ENCODE data around the gene CRY2. TPM values are rescaled to one million over a fixed set of nuclear protein-coding genes. Genes with fewer than 3 reads are reported as not detected.

The CRY2 gene
- polyA plus RNA-seq, 1 donor (not counting 4 experiments of a cell fraction or from before 2014, with no cell fraction given): 7.9 TPM

DNA sequence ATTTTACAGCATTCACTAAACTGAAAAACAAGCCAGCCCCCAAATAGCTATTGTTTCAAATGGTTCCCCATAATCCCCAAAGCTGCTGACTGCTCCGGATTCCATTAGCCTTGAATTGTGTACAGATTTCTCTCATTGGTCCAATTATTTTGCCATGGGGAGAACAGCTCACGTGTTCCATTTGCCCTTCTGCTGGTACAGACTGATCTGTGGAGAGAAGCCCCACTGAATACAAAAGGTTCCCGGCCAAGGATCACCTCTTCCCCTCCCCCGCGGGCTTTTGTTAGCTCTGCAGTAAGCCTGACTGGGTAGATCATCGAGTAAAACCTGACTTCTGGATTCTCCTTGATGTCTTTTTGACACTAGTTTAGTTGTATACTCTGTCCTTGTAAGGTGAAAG is 29.1 kb downstream of the CRY2 start:
- Histone ChIP-seq H3K9ac (ENCODE audit: control insufficient read depth, extremely low read depth, insufficient read depth, low read length) (no peak overlapping the region), H3K4me1 (ENCODE audit: control insufficient read depth, extremely low read depth, insufficient read depth, low read length) (peaks cover 9% of the 10 kb centered on the region), H3K4me3 (ENCODE audit: control insufficient read depth in 2 of 3, extremely low read depth in 1 of 3, insufficient read depth in 2 of 3, low read depth in 1 of 3, low read length in 3 of 3) (no peak overlapping the region), H3K9me1 (ENCODE audit: control insufficient read depth, extremely low read depth, insufficient read depth, low read length) (no peaks in the 10 kb centered on the region), H3K79me2 (ENCODE audit: control insufficient read depth, insufficient read depth, low read length) (no peaks in the 10 kb centered on the region), H2AFZ (ENCODE audit: control insufficient read depth, low read length) (no peak overlapping the region), H3K9me3 (ENCODE audit: control insufficient read depth, low read depth, low read length) (no peaks in the 10 kb centered on the region), H3K27me3 (ENCODE audit: control insufficient read depth, extremely low read depth, insufficient read depth, low read length) (no peaks in the 10 kb centered on the region), H3K36me3 (ENCODE audit: control insufficient read depth in 2 of 2, extremely low read depth in 1 of 2, insufficient read depth in 2 of 2, low read length in 2 of 2) (peaks cover 14 to 15% of the 10 kb centered on the region in 2 experiments), H3K4me2 (ENCODE audit: control insufficient read depth, extremely low read depth, insufficient read depth, low read depth, low read length) (no peak overlapping the region), H4K20me1 (ENCODE audit: control insufficient read depth, extremely low read depth, insufficient read depth, low read length) (no peaks in the 10 kb centered on the region), H3K27ac (ENCODE audit: control insufficient read depth, insufficient read depth, low read length) (no peak overlapping the region)
- FAIRE-seq (no peak), DNase-seq (ENCODE audit: low read depth, low spot score) (no peak)
- TF ChIP-seq EZH2 (IDR thresholded peaks at IDR 0.05; ENCODE audit: low read length): no peak
- TF ChIP-seq, protein P1, sequence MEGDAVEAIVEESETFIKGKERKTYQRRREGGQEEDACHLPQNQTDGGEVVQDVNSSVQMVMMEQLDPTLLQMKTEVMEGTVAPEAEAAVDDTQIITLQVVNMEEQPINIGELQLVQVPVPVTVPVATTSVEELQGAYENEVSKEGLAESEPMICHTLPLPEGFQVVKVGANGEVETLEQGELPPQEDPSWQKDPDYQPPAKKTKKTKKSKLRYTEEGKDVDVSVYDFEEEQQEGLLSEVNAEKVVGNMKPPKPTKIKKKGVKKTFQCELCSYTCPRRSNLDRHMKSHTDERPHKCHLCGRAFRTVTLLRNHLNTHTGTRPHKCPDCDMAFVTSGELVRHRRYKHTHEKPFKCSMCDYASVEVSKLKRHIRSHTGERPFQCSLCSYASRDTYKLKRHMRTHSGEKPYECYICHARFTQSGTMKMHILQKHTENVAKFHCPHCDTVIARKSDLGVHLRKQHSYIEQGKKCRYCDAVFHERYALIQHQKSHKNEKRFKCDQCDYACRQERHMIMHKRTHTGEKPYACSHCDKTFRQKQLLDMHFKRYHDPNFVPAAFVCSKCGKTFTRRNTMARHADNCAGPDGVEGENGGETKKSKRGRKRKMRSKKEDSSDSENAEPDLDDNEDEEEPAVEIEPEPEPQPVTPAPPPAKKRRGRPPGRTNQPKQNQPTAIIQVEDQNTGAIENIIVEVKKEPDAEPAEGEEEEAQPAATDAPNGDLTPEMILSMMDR (optimal IDR thresholded peaks at IDR 0.05 in 1 of 3, IDR thresholded peaks at IDR 0.05 in 1 of 3, conservative IDR thresholded peaks at IDR 0.05 in 1 of 3; ENCODE audit: extremely low read depth in 1 of 3, insufficient read depth in 2 of 3, low read length in 3 of 3): no peak
- dilution Hi-C loops (cut with MboI; ENCODE audit: extremely low pct_ligation_motif_present, low sequenced_read_pairs): no loop called here

DNA sequence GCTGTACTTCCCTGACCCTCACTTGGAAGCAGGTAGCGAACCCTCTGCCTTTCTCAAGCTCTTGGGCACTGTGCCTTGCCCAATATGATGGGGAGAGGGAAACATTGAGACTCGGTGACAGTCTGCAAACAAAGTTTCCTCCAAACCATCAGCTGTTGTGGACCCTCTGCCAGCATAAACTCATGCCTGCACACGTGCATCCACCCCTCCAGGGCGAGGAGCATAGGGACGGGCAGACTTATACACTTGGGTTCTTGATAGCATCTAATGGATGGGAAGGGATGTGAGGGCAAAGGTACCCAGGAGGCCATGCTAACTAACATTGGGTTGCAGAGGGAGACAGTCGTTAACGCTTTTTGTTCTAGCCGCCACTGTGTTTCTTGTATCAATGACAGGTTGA is 29.9 kb downstream of the CRY2 start:
- DNase-seq (ENCODE audit: low read depth, low spot score) (no peak), FAIRE-seq (no peak)
- Histone ChIP-seq H3K4me2 (ENCODE audit: control insufficient read depth, extremely low read depth, insufficient read depth, low read depth, low read length) (no peak overlapping the region), H3K9me3 (ENCODE audit: control insufficient read depth, low read depth, low read length) (no peaks in the 10 kb centered on the region), H3K36me3 (ENCODE audit: control insufficient read depth in 2 of 2, extremely low read depth in 1 of 2, insufficient read depth in 2 of 2, low read length in 2 of 2) (peaks cover 11 to 12% of the 10 kb centered on the region in 2 experiments), H4K20me1 (ENCODE audit: control insufficient read depth, extremely low read depth, insufficient read depth, low read length) (no peaks in the 10 kb centered on the region), H3K4me1 (ENCODE audit: control insufficient read depth, extremely low read depth, insufficient read depth, low read length) (peaks cover 9% of the 10 kb centered on the region), H3K9ac (ENCODE audit: control insufficient read depth, extremely low read depth, insufficient read depth, low read length) (no peak overlapping the region), H3K27ac (ENCODE audit: control insufficient read depth, insufficient read depth, low read length) (no peak overlapping the region), H3K79me2 (ENCODE audit: control insufficient read depth, insufficient read depth, low read length) (no peaks in the 10 kb centered on the region), H3K27me3 (ENCODE audit: control insufficient read depth, extremely low read depth, insufficient read depth, low read length) (no peaks in the 10 kb centered on the region), H2AFZ (ENCODE audit: control insufficient read depth, low read length) (no peak overlapping the region), H3K9me1 (ENCODE audit: control insufficient read depth, extremely low read depth, insufficient read depth, low read length) (no peaks in the 10 kb centered on the region), H3K4me3 (ENCODE audit: control insufficient read depth in 2 of 3, extremely low read depth in 1 of 3, insufficient read depth in 2 of 3, low read depth in 1 of 3, low read length in 3 of 3) (no peak overlapping the region)
- dilution Hi-C loops (cut with MboI; ENCODE audit: extremely low pct_ligation_motif_present, low sequenced_read_pairs): no loop called here
- TF ChIP-seq, protein P1 (optimal IDR thresholded peaks at IDR 0.05 in 1 of 3, IDR thresholded peaks at IDR 0.05 in 1 of 3, conservative IDR thresholded peaks at IDR 0.05 in 1 of 3; ENCODE audit: extremely low read depth in 1 of 3, insufficient read depth in 2 of 3, low read length in 3 of 3): no peak
- no peak for TF ChIP-seq EZH2 (IDR thresholded peaks at IDR 0.05; ENCODE audit: low read length)
